Non-pigmented ciliary epithelial cell (primary cell): Measurements from ENCODE around the gene BCAS3.

ENCODE experiments used
- DNase-seq: peaks from one replicate; pipeline ENCODE4 v3.0.0-alpha.2; 2010; ENCODE audit warnings: low read depth

BCAS3 gene

DNA sequence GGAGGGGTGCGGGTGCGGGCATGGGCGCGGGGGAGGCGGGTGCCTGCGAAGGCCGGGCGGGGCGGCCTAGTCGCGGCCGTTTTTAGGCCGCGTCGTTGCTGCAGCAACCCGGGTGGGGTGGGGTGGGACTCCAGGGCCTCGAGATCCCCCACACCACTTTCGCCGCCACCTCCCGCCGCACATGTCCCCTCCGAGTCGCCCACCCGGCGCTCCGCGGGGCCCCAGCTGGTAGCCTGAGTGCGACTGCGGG lies 733.3 kb downstream of the BCAS3 start:
- no peak for DNase-seq

DNA sequence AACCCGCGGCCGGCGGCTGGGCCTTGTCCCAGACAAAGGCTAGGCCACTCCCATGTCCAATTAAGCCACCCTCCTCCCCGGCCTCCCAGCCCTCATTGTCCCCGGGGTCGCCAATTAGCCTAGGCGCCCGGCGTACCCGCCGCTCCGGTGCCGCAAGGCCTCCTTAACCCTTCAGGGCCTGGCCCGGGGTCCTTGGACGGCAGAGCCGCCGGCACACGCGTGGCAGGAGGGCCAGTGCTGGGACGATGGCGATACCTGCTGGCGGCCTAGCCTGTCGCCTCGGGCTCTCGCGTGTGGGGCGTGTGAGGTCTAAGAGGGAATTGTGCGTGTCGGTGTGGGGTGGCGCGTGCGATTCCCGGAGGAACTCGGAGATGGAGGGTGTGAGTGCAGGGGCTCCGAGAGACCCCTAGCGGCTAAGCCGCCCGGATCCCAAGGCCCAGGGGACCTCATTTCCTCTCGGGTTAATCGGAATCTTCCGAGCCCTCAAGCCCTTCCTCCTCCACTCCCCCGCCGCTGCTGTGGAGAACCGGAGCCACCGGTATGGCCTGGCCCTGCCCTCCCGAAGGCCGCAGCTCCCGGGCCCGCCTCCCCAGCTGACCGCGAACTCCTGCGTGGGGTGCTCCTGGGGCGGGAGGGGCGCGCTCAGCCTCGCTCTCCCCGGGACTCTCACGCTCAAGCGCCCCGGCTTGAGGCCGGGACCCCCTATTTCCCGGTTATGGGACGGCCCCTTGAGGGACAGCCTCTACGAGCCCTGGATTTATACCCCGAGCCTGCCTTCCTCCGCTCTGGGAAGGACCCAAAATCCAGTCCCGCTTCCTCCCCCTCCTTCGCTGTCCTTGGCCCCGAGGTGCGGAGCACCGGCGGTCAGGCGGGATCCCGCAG lies 733.9 kb downstream of the BCAS3 start:
- no peak for DNase-seq

DNA sequence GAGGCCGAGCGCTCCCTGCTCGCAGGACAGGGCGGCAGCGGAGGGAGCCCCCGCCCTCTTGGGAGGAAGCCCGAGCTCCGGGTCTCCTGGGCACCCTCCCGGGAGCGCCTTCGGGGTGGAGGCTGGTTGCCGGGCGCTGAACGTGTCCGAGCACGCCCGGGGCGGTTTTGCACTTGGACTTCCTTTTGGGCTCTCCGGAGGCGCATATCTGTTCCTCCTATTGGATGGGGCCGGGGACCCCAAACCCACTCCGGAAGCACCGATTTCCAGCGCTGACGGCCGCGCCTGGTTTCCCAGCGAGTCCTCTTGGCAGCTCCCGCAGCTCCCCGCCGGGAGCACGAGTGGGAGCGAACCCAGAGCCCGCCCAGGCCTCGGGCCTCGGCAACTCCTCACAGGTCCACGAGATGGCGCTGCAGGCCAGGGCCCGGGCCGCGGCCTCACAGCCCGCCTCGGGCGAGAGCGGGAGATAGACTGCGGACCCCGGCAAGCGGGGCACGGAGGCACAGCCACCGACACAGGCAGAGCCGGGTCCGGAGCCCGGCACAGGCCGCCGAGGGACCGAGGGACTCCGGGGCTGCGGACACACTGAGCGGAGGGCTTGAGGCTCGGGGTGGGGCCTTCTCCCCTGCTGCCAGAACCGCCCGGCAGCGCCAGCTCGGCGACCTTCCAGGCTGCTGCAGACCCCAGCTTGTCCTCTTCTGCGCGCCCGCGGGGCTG lies 734.6 kb downstream of the BCAS3 start:
- DNase-seq, result no peak

GRCh38 chr17:61412860-61413660 lies 735.4 kb downstream of the BCAS3 start:
- no peak for DNase-seq

DNA sequence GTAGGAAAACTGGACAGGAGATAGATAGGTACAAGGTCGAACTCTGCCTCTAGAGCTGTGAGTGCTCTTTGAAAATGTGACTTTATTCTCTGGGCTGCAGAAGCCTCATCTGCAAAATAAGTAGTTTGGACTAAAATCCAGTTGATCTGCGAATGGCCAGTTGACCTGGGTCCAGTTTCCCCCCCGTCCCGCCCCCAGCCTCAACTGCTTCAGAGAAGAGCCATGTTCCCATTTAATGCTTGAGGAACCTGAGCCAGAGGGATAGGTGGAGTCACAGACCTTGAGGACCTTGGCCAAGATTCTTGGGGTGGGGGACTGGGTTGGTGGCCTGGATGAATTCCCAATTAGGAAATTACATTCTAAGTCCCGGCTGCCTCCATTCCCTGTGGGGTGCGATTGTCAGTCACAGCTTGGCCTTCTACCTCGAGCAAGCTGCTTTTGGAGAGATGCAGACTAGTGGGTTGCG lies 736.0 kb downstream of the BCAS3 start:
- no peak for DNase-seq

DNA sequence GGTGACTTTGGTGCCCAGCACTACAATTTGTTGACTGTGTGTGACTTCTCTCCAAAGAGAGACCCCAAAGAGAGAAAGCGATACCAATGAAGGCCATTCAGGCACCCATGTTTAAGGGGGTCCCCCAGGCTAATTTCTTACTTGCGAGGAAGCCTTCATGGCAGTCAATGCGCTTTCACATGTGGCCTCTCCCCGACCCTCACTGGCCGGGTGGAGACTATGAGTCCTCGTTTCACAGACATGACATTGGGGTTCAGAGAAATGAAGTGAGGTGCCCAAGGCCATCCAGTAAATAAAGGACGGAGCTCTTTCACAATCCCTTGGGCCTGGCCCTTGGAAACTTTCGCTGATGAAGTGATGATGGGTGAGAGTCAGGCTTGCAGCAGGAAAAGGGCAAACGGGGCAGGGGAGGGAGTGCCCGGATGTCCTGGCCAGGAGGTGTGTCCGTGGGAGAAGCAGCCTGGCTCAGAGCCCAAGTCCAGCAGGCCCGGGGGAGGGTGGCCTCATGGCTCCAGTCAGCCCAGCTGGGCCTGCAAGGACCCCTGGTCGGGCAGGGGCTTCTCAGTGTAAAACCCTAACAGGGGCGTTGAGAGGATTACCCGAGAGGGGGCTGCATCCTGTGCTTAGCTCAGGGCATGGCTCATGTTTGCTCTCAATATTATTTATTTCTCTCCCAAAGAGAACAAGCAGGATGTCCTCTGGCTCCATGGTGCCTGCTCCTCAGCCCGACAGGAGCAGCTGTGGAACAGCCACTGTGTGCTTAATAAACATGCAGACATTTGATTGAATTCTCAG lies 736.7 kb downstream of the BCAS3 start:
- no peak for DNase-seq

GRCh38 chr17:61414936-61415251 lies 737.2 kb downstream of the BCAS3 start:
- no peak for DNase-seq

- no peak for DNase-seq
Measured at GRCh38 chr17:61415374-61416210, 737.9 kb downstream of the BCAS3 start.

GRCh38 chr17:61416211-61416539 lies 738.5 kb downstream of the BCAS3 start:
- no peak for DNase-seq

- no peak for DNase-seq
Measured at GRCh38 chr17:61416540-61417363, 739.1 kb downstream of the BCAS3 start.

DNA sequence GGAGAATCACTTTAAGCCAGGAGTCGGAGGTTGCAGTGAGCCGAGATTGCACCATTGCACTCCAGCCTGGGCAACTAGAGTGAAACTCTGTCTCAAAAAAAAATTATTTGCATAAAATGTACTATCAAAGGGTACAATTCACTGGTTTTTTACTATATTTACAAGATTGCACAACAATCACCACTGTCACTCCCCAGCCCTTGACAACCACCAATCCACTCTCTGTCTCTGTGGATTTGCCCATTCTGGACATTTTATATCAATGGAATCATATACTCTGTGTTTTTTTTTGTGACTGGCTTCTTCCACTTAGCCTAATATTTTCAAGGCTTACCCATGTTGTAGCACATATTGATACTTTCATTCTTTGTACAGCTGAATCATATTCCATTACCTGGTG lies 740.8 kb downstream of the BCAS3 start:
- DNase-seq, result no peak

- no peak for DNase-seq
Measured at GRCh38 chr17:61419496-61420046, 741.9 kb downstream of the BCAS3 start.

DNA sequence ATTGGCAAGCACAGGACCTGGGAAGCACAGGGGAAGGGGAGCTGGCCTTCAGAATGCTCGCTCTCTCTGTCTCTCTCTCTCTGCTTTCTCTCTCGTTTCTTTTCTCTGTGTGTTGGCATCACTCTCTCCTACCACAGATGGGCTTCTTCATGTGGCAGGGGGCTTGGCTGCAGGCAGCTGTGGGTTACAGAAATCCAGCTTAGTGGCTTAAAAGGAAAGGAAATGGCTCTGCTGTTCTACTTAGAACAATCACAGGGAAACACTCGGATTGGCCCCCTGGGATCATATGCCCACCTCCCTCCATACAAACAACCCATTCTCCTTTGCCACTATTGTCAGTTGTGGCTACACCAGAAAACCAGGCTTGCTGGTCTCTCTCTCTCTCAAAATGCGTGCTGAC lies 742.4 kb downstream of the BCAS3 start:
- no peak for DNase-seq

DNA sequence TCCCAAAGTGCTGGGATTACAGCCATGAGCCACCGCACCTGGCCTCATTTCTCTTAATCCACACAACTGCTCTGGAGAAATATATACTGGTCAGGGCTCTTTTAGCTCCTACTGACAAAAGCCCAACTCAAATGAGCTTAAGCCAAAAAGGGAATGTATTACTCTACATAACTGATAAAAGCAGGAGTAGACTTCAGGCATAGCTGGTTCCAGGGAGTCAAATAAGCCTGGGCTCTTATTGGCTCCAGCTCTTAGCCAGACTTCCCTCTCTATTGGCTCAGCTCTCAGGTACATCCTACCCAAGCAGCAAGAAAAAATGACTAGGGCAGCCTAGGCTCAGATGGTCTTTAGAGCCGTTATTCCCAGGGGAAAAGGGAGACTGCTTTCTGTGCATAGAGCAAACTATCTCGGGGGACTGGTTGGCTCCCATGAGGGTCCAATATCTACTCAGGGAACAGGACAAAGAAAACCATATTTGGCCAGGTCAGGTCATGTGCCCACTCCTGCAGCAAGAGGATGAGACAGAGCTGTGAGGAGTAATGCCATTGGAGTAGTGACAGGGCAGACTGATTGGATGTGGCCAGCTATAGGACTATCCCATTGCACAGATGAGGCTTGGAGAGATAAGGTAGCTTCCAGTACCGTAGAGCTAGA lies 743.2 kb downstream of the BCAS3 start:
- no peak for DNase-seq

- DNase-seq, result no peak
Measured at GRCh38 chr17:61421460-61421859, 743.8 kb downstream of the BCAS3 start.

DNA sequence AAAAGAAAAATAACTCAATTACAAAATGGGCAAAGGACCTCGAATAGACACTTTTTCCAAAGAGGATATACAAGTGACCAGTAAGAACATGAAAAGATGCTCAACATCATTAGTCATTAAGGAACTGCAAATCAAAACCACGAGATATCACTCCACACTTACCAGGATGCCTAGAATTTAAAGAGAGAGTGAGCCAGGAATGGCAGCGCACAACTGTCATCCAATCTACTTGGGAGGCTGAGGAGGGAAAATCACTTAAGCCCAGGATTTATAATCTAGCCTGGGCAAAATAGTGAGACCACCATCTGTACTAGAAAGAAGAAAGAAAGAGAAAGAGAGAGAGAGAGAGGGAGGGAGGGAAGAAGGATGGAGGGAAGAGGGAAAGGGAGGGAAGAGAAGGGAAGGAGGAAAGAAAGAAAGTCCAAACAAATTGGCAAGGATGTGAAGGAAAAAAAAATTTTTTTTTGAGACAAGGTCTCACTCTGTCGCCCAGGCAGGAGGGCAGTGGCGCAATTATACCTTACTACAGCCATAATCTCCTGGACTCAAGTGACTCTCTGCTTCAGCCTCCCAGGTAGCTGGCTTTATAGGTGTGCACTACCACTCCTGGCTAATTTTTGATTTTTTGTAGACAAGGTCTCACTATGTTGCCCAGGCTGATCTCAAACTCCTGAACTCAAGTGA lies 744.6 kb downstream of the BCAS3 start:
- DNase-seq, result no peak

GRCh38 chr17:61422869-61423268 lies 745.2 kb downstream of the BCAS3 start:
- DNase-seq, result no peak

DNA sequence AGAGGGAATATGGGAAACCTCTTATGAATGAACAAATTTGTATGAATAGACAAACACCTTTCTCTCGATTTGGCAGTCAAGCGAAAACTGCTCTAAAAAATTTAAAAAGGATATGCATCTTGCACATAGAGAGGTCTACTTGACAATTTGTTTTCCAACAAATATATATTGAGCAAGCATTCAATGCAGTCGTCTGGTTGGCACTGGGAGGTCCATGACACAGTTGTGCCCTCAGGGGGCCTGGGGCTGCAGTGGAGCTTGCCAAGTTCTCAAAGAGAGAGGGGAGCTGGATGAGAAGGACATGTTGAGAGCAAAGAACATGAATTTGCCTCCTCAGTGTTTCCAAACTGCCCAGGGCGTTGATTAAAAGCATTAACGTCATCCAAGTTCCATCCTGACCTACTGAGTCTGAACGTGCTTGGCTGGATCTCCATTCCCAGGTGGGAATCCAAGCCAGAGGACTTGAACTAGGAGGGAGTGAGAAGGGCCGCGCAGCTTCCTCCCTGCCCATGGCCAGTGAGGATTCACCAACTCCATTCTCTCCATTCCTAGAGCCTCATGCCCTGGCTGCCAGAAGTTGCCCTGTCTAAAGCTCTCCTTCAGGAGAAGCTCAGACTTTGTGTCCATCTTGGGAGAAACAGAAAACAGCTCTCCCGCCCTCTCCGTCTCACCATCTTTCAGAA lies 746.5 kb downstream of the BCAS3 start:
- no peak for DNase-seq
